Measurements from ENCODE around the gene FOXP4. TPM values are rescaled to one million over a fixed set of nuclear protein-coding genes. Genes with fewer than 3 reads are reported as not detected.

FOXP4 gene
- total and polyA plus RNA-seq, 2 of the 13 experiments (the other 11 are each of a cell fraction or from before 2014, with no cell fraction given): 11.0 to 12.4 TPM

- TF ChIP-seq ZNF781 (CRISPR knock-in tag; IDR thresholded peaks at IDR 0.05; ENCODE audit: borderline replicate concordance, not compliant biosample characterization): peak; percentile 53
- peak; percentile 43 for TF ChIP-seq AGO1 (IDR thresholded peaks at IDR 0.05; ENCODE audit: low read depth, low read length, poor library complexity, severe bottlenecking)
- no peak for TF ChIP-seq ZNF24 (IDR thresholded peaks at IDR 0.05)
- no peak for TF ChIP-seq TFDP2 (CRISPR knock-in tag; IDR thresholded peaks at IDR 0.05)
- TF ChIP-seq MTF2 (CRISPR knock-in tag; IDR thresholded peaks at IDR 0.05; ENCODE audit: borderline replicate concordance): no peak
- no peak for TF ChIP-seq ZNF7 (CRISPR knock-in tag; IDR thresholded peaks at IDR 0.05)
- no peak for TF ChIP-seq HOXA5 (CRISPR knock-in tag; IDR thresholded peaks at IDR 0.05)
- TF ChIP-seq CEBPB (IDR thresholded peaks at IDR 0.05; ENCODE audit: borderline replicate concordance, low read depth, low read length): no peak
- TF ChIP-seq ZNF143 (CRISPR knock-in tag; IDR thresholded peaks at IDR 0.05): no peak
- no peak for TF ChIP-seq ZNF558 (CRISPR knock-in tag; IDR thresholded peaks at IDR 0.05; ENCODE audit: borderline replicate concordance)
- TF ChIP-seq ZMAT5 (CRISPR knock-in tag; IDR thresholded peaks at IDR 0.05; ENCODE audit: borderline replicate concordance, low read depth): 0 out of 2 replicates have a peak, but pooled peaks have one; percentile 45
- TF ChIP-seq ZNF280B (CRISPR knock-in tag; IDR thresholded peaks at IDR 0.05; ENCODE audit: borderline replicate concordance): peak; percentile 44; the same call in 1 of the 2 replicates
- TF ChIP-seq ZNF331 (CRISPR knock-in tag; IDR thresholded peaks at IDR 0.05): no peak
- no peak for TF ChIP-seq ZNF652 (CRISPR knock-in tag; IDR thresholded peaks at IDR 0.05; ENCODE audit: borderline replicate concordance, low read depth)
- 0 out of 2 replicates have a peak, but pooled peaks have one; percentile 16 for TF ChIP-seq KDM5B (CRISPR knock-in tag; IDR thresholded peaks at IDR 0.05; ENCODE audit: borderline replicate concordance)
- TF ChIP-seq CCDC6 (CRISPR knock-in tag; IDR thresholded peaks at IDR 0.05): no peak
- TF ChIP-seq RBM22 (optimal IDR thresholded peaks at IDR 0.05; ENCODE audit: low read length): peak; percentile 38
- TF ChIP-seq ATF4 (CRISPR knock-in tag; IDR thresholded peaks at IDR 0.05): no peak
- no peak for TF ChIP-seq ZNF577 (CRISPR knock-in tag; IDR thresholded peaks at IDR 0.05; ENCODE audit: borderline replicate concordance, low read depth)
- 0 out of 2 replicates have a peak, but pooled peaks have one; percentile 55 for TF ChIP-seq ZNF280D (CRISPR knock-in tag; IDR thresholded peaks at IDR 0.05)
- TF ChIP-seq ZBTB20 (CRISPR knock-in tag; IDR thresholded peaks at IDR 0.05; ENCODE audit: borderline replicate concordance, low read depth): 0 out of 2 replicates have a peak, but pooled peaks have one; percentile 36
- TF ChIP-seq ZNF616 (CRISPR knock-in tag; IDR thresholded peaks at IDR 0.05; ENCODE audit: low read depth): no peak
- TF ChIP-seq ARHGAP35 (CRISPR knock-in tag; IDR thresholded peaks at IDR 0.05; ENCODE audit: borderline replicate concordance): no peak
These were observed 17.7 kb upstream of the FOXP4 start (continued) for GRCh38 chr6:41528409-41528963.

Measured in HepG2 (cell line).